ENCODE results near the gene PRR14.
"Not testable (repeated sequence)": the region's sequence is repeated elsewhere in the genome, so short reads cannot be mapped to it uniquely, and the experiment has no call there.

The PRR14 gene

DNA sequence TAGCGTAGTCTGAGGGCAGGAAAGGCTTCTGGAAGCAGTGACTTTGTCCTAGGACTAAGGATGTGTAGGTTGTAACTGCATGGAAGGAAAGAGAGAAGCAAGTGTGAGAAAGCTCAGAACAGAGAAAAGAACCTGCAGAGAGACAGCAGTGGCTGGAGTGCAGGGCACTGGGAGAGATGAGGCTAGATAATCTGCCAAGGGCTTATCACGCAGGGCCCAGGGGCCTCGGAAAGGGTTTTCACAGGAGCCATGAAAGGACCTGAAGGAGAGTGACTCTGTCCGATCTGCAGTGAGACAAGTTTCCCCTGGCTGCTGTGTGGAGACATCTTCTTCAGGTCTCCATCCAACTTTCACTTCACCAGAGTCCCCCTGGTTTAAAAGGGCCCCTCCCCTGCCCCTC is 41.1 kb downstream of the PRR14 start:
- Histone ChIP-seq H3K4me1 (ENCODE audit: control insufficient read depth in 1 of 2, insufficient read depth in 2 of 2, low read length in 2 of 2) (peaks cover 0 to 5% of the 10 kb centered on the region in 2 donors), H3K9me3 (ENCODE audit: control insufficient read depth in 1 of 2, low read length in 2 of 2) (no peaks in the 10 kb centered on the region)

GRCh38 chr16:30692396-30693064 is 41.8 kb downstream of the PRR14 start:
- H3K27ac ChIP-seq (ENCODE audit: low read depth, low read length), result no peak overlapping the region
- H3K9me3 ChIP-seq (ENCODE audit: control insufficient read depth in 1 of 2, low read length in 2 of 2), result no peaks in the 10 kb centered on the region
- no peaks in the 10 kb centered on the region for H3K36me3 ChIP-seq (ENCODE audit: control insufficient read depth in 1 of 2, insufficient read depth in 2 of 2, low read length in 2 of 2)
- peaks cover 1 to 5% of the 10 kb centered on the region in 2 donors for H3K4me1 ChIP-seq (ENCODE audit: control insufficient read depth in 1 of 2, insufficient read depth in 2 of 2, low read length in 2 of 2)
- no peaks in the 10 kb centered on the region for H3K27me3 ChIP-seq (ENCODE audit: control insufficient read depth in 1 of 2, insufficient read depth in 2 of 2, low read length in 2 of 2)
- H3K9ac ChIP-seq (ENCODE audit: low read depth in 1 of 2, low read length in 2 of 2), result no peak overlapping the region
- H3K4me3 ChIP-seq (ENCODE audit: low read depth in 1 of 2, low read length in 2 of 2), result no peak overlapping the region

More for the DNA sequence above, 41.1 kb downstream of the PRR14 start:
- H3K27me3 ChIP-seq (ENCODE audit: control insufficient read depth in 1 of 2, insufficient read depth in 2 of 2, low read length in 2 of 2), result no peaks in the 10 kb centered on the region
- no peak overlapping the region for H3K4me3 ChIP-seq (ENCODE audit: low read depth in 1 of 2, low read length in 2 of 2)
- H3K27ac ChIP-seq (ENCODE audit: low read depth, low read length), result no peak overlapping the region
- H3K36me3 ChIP-seq (ENCODE audit: control insufficient read depth in 1 of 2, insufficient read depth in 2 of 2, low read length in 2 of 2), result no peaks in the 10 kb centered on the region
- no peak overlapping the region for H3K9ac ChIP-seq (ENCODE audit: low read depth in 1 of 2, low read length in 2 of 2)

DNA sequence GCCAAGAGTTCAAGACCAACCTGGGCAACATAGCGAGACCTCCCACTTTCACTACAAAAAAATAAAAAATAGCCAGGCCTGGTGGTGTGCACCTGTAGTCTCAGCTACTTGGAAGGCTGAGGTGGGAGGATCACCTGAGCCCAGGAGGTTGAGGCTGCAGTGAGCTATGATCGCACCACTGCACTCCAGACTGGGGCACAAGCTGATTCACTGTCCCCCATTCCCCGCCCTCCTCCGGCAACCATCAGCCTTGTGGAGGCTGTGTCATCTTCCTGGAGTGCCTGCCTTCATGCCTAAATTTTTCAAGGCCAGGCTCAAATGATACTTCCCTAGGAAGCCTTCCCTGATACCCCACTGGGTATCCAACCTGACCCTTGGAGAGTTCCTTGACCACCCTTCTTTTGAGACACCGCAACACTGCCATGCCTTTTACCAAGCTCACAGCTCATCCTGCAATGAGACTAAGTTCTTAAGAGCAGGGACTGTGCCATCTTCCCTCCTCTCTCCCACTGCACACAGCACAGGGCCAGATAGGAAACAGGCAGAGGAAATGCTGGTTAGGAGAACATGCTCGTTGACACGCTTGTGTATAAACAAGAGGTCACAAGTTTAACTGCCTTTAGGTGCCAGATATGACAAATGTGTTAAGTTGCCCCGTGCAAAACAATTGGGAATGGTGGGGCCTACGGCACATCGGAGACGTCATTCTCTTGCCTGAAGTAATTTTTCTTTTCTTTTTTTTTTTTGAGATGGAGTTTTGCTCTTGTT is 44.4 kb downstream of the PRR14 start:
- no peak overlapping the region for H3K9ac ChIP-seq (ENCODE audit: low read depth in 1 of 2, low read length in 2 of 2)
- H3K27me3 ChIP-seq (ENCODE audit: control insufficient read depth in 1 of 2, insufficient read depth in 2 of 2, low read length in 2 of 2), result no peaks in the 10 kb centered on the region
- no peak overlapping the region for H3K4me3 ChIP-seq (ENCODE audit: low read depth in 1 of 2, low read length in 2 of 2)
- H3K36me3 ChIP-seq (ENCODE audit: control insufficient read depth in 1 of 2, insufficient read depth in 2 of 2, low read length in 2 of 2), result peaks cover 3 to 4% of the 10 kb centered on the region in 2 donors
- peaks cover 12 to 16% of the 10 kb centered on the region in 2 donors for H3K4me1 ChIP-seq (ENCODE audit: control insufficient read depth in 1 of 2, insufficient read depth in 2 of 2, low read length in 2 of 2)
- no peak overlapping the region for H3K27ac ChIP-seq (ENCODE audit: low read depth, low read length)
- H3K9me3 ChIP-seq (ENCODE audit: control insufficient read depth in 1 of 2, low read length in 2 of 2), result no peaks in the 10 kb centered on the region

GRCh38 chr16:30696646-30697045 is 45.9 kb downstream of the PRR14 start:
- not testable (repeated sequence) for H3K27ac ChIP-seq (ENCODE audit: low read depth, low read length); H3K27me3 ChIP-seq (ENCODE audit: control insufficient read depth in 1 of 2, insufficient read depth in 2 of 2, low read length in 2 of 2); H3K9ac ChIP-seq (ENCODE audit: low read depth in 1 of 2, low read length in 2 of 2); H3K9me3 ChIP-seq (ENCODE audit: control insufficient read depth in 1 of 2, low read length in 2 of 2); H3K4me3 ChIP-seq (ENCODE audit: low read depth in 1 of 2, low read length in 2 of 2)
- peaks cover 14 to 16% of the 10 kb centered on the region in 2 donors for H3K4me1 ChIP-seq (ENCODE audit: control insufficient read depth in 1 of 2, insufficient read depth in 2 of 2, low read length in 2 of 2)
- peaks cover 13 to 19% of the 10 kb centered on the region in 2 donors for H3K36me3 ChIP-seq (ENCODE audit: control insufficient read depth in 1 of 2, insufficient read depth in 2 of 2, low read length in 2 of 2)

GRCh38 chr16:30697264-30698138 is 46.7 kb downstream of the PRR14 start:
- Histone ChIP-seq H3K36me3 (ENCODE audit: control insufficient read depth in 1 of 2, insufficient read depth in 2 of 2, low read length in 2 of 2) (peaks cover 13 to 25% of the 10 kb centered on the region in 2 donors), H3K27me3 (ENCODE audit: control insufficient read depth in 1 of 2, insufficient read depth in 2 of 2, low read length in 2 of 2) (no peaks in the 10 kb centered on the region), H3K27ac (ENCODE audit: low read depth, low read length) (peak overlapping the region; percentile 100), H3K9me3 (ENCODE audit: control insufficient read depth in 1 of 2, low read length in 2 of 2) (no peaks in the 10 kb centered on the region), H3K9ac (ENCODE audit: low read depth in 1 of 2, low read length in 2 of 2) (peak overlapping the region; percentile 92 to 98), H3K4me3 (ENCODE audit: low read depth in 1 of 2, low read length in 2 of 2) (peak overlapping the region; percentile 90), H3K4me1 (ENCODE audit: control insufficient read depth in 1 of 2, insufficient read depth in 2 of 2, low read length in 2 of 2) (peaks cover 14 to 16% of the 10 kb centered on the region in 2 donors)

DNA sequence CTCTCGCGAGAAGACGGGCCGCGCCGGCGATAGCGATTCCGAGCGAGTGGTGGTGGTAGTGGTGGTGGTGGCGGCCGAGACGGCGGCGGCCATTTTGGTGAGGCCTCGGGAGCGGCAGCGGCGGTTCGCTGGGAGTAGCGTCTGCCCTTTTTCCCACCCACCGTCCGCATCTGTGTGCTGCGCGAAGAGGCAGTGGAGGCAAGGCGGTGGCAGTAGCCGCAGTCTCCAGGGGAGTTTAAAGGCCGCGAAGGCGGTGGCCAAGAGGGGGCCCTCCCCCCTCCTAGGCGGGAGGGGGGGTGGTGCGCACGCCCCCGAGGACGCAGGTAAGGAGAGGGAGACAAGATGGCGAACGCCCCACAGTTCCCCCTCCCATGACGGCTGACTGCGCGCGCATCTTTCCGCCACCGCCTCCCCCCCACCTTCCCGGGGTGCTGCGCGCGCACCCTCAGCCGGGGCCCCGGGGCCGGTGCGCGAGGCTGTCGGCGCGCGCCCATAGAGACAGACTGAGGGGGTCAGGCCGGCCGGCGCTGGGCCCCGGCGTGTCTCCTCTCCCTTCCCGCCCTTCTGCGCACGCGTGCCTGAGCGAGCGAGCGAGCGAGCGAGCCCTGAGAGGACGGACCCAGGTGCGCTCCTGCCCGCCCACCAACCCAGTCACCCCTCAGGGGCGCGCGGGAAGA is 47.5 kb downstream of the PRR14 start:
- Histone ChIP-seq H3K4me1 (ENCODE audit: control insufficient read depth in 1 of 2, insufficient read depth in 2 of 2, low read length in 2 of 2) (peaks cover 14 to 16% of the 10 kb centered on the region in 2 donors), H3K4me3 (ENCODE audit: low read depth in 1 of 2, low read length in 2 of 2) (peak overlapping the region; percentile 90), H3K27me3 (ENCODE audit: control insufficient read depth in 1 of 2, insufficient read depth in 2 of 2, low read length in 2 of 2) (no peaks in the 10 kb centered on the region), H3K36me3 (ENCODE audit: control insufficient read depth in 1 of 2, insufficient read depth in 2 of 2, low read length in 2 of 2) (peaks cover 17 to 29% of the 10 kb centered on the region in 2 donors), H3K27ac (ENCODE audit: low read depth, low read length) (peak overlapping the region; percentile 100), H3K9me3 (ENCODE audit: control insufficient read depth in 1 of 2, low read length in 2 of 2) (no peaks in the 10 kb centered on the region), H3K9ac (ENCODE audit: low read depth in 1 of 2, low read length in 2 of 2) (peak overlapping the region; percentile 94 to 98)

DNA sequence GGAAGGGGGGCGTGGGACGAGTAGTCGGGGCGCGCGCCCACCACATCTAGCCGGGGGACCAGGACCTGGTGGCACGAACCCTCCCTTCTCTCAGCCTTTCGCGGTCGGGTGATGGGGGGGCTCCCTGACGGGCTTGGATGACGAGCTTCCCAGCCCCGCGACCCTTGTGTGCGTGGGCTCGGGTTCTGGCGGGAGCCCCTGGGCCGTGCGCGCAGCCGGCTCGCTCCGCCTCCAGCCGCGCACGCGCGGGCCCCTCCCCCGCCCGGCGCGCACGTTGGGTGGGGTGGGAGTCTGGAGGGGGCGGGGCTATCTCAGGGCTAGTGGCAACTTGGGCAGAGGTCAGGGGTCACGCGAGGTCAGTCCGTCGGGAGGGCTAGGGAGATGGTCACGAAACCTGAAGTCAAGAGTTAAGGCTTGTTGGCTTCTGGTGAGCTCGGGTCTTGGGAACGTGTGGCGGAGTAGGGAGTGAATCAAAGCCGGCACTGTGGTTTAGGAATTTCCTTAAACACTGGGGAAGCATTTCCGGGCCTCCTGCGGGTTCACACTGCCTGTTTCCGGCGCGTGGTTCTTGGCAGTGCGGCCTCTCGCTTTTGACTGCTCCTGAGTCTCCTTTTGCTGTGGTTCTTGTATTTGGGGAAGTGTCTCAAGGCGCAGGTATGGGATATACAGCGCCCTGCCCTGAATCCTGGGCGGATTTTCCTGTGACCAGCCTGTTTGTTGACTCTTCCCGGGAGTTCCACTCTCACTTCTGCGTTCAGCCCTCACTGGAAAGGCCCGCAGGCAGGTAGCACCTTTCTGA is 48.3 kb downstream of the PRR14 start, which contains the start of gene SRCAP:
SRCAP (plus strand) TSS at position 356 of the 799 bp plus-strand sequence. CDS start 1,654 bp downstream, outside the sequence.
- peaks cover 19 to 33% of the 10 kb centered on the region in 2 donors for H3K36me3 ChIP-seq (ENCODE audit: control insufficient read depth in 1 of 2, insufficient read depth in 2 of 2, low read length in 2 of 2)
- H3K4me3 ChIP-seq (ENCODE audit: low read depth in 1 of 2, low read length in 2 of 2), result peak within 1 kb of the TSS; percentile 90
- no peaks in the 10 kb centered on the region for H3K9me3 ChIP-seq (ENCODE audit: control insufficient read depth in 1 of 2, low read length in 2 of 2)
- H3K4me1 ChIP-seq (ENCODE audit: control insufficient read depth in 1 of 2, insufficient read depth in 2 of 2, low read length in 2 of 2), result peaks cover 11 to 14% of the 10 kb centered on the region in 2 donors
- H3K27me3 ChIP-seq (ENCODE audit: control insufficient read depth in 1 of 2, insufficient read depth in 2 of 2, low read length in 2 of 2), result no peaks in the 10 kb centered on the region
- peak within 1 kb of the TSS; percentile 100 for H3K27ac ChIP-seq (ENCODE audit: low read depth, low read length)
- H3K9ac ChIP-seq (ENCODE audit: low read depth in 1 of 2, low read length in 2 of 2), result peak within 1 kb of the TSS; percentile 94 to 98

GRCh38 chr16:30699615-30700099 is 48.9 kb downstream of the PRR14 start:
- H3K9ac ChIP-seq (ENCODE audit: low read depth in 1 of 2, low read length in 2 of 2), result peak overlapping the region; percentile 94 to 98
- peaks cover 25 to 39% of the 10 kb centered on the region in 2 donors for H3K36me3 ChIP-seq (ENCODE audit: control insufficient read depth in 1 of 2, insufficient read depth in 2 of 2, low read length in 2 of 2)
- H3K27me3 ChIP-seq (ENCODE audit: control insufficient read depth in 1 of 2, insufficient read depth in 2 of 2, low read length in 2 of 2), result no peaks in the 10 kb centered on the region
- no peaks in the 10 kb centered on the region for H3K9me3 ChIP-seq (ENCODE audit: control insufficient read depth in 1 of 2, low read length in 2 of 2)
- peak overlapping the region; percentile 100 for H3K27ac ChIP-seq (ENCODE audit: low read depth, low read length)
- H3K4me1 ChIP-seq (ENCODE audit: control insufficient read depth in 1 of 2, insufficient read depth in 2 of 2, low read length in 2 of 2), result peaks cover 11 to 14% of the 10 kb centered on the region in 2 donors
- H3K4me3 ChIP-seq (ENCODE audit: low read depth in 1 of 2, low read length in 2 of 2), result peak overlapping the region; percentile 90

- Histone ChIP-seq H3K4me3 (ENCODE audit: low read depth in 1 of 2, low read length in 2 of 2) (no peak overlapping the region), H3K27ac (ENCODE audit: low read depth, low read length) (no peak overlapping the region), H3K27me3 (ENCODE audit: control insufficient read depth in 1 of 2, insufficient read depth in 2 of 2, low read length in 2 of 2) (no peaks in the 10 kb centered on the region), H3K4me1 (ENCODE audit: control insufficient read depth in 1 of 2, insufficient read depth in 2 of 2, low read length in 2 of 2) (peaks cover 11 to 14% of the 10 kb centered on the region in 2 donors), H3K9ac (ENCODE audit: low read depth in 1 of 2, low read length in 2 of 2) (no peak overlapping the region), H3K36me3 (ENCODE audit: control insufficient read depth in 1 of 2, insufficient read depth in 2 of 2, low read length in 2 of 2) (peaks cover 26 to 44% of the 10 kb centered on the region in 2 donors), H3K9me3 (ENCODE audit: control insufficient read depth in 1 of 2, low read length in 2 of 2) (no peaks in the 10 kb centered on the region)
Measured at GRCh38 chr16:30700491-30700890, 49.7 kb downstream of the PRR14 start.
